ENCODE data around the gene LINGO3.
"Not testable (repeated sequence)": the region's sequence is repeated elsewhere in the genome, so short reads cannot be mapped to it uniquely, and the experiment has no call there.

Gene LINGO3, protein sequence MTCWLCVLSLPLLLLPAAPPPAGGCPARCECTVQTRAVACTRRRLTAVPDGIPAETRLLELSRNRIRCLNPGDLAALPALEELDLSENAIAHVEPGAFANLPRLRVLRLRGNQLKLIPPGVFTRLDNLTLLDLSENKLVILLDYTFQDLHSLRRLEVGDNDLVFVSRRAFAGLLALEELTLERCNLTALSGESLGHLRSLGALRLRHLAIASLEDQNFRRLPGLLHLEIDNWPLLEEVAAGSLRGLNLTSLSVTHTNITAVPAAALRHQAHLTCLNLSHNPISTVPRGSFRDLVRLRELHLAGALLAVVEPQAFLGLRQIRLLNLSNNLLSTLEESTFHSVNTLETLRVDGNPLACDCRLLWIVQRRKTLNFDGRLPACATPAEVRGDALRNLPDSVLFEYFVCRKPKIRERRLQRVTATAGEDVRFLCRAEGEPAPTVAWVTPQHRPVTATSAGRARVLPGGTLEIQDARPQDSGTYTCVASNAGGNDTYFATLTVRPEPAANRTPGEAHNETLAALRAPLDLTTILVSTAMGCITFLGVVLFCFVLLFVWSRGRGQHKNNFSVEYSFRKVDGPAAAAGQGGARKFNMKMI

GRCh38 chr19:2308114-2308556 is at the start of gene LINGO3:
LINGO3 (minus strand) TSS chr19:2308154; CDS start chr19:2291776, 16,378 bp downstream.
- ATAC-seq (ENCODE audit: low read depth) (peak; percentile 60), DNase-seq (ENCODE audit: low spot score in 2 of 2) (no peak)
- Mint-ChIP-seq H3K9me3 (no peaks in the 10 kb centered on the region), H3K27me3 (peaks cover 11% of the 10 kb centered on the region), H3K4me1 (peaks cover 18% of the 10 kb centered on the region), H3K36me3 (peaks cover 1% of the 10 kb centered on the region), H3K4me3 (peak within 1 kb of the TSS; percentile 76), H3K27ac (no peak within 1 kb of the TSS)

DNA sequence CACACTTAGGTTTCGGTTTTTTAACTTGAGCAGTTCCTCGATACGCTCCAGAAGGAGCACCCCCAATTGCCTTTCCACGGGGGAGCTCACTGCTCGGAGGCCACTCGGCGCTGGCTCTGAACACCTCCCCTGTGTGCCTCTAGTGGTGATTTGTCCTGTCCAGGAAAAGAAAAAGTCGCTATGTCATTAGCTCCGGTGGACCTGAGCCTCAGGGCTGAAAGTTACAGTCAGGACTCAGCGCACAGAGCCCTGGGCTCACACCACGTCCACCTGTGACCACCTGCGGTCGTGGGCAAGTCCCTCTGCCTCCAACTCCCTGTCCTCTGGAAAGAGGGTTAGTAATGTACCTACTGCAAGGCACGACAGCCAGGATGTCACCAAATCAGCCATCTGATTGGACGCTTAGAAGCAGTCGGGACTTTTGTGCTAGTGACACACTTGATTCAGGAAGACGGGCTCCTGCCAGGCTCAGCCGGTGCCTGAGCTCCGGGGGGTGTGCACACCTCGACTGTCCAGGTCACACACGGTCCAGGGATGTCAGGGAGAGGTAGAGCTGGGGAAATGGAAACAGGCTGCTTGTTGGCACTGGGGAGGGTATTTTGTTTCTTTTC is 48.2 kb upstream of the LINGO3 start:
- peaks cover 14% of the 10 kb centered on the region for H3K4me1 Mint-ChIP-seq
- H3K27me3 Mint-ChIP-seq = peaks cover 6% of the 10 kb centered on the region
- peaks cover 7% of the 10 kb centered on the region for H3K9me3 Mint-ChIP-seq
- DNase-seq (ENCODE audit: low spot score in 2 of 2) (no peak), ATAC-seq (ENCODE audit: low read depth) (no peak)
- H3K36me3 Mint-ChIP-seq = peaks cover 6% of the 10 kb centered on the region
- no peak overlapping the region for H3K4me3 Mint-ChIP-seq
- H3K27ac Mint-ChIP-seq = no peak overlapping the region

GRCh38 chr19:2355168-2356035 is 47.4 kb upstream of the LINGO3 start:
- H3K36me3 Mint-ChIP-seq = peaks cover 6% of the 10 kb centered on the region
- DNase-seq (ENCODE audit: low spot score in 2 of 2) = no peak
- H3K27ac Mint-ChIP-seq = no peak overlapping the region
- H3K4me3 Mint-ChIP-seq = no peak overlapping the region
- H3K9me3 Mint-ChIP-seq = peaks cover 7% of the 10 kb centered on the region
- peaks cover 2% of the 10 kb centered on the region for H3K27me3 Mint-ChIP-seq
- ATAC-seq (ENCODE audit: low read depth) = no peak
- peaks cover 11% of the 10 kb centered on the region for H3K4me1 Mint-ChIP-seq

GRCh38 chr19:2354670-2355069 is 46.7 kb upstream of the LINGO3 start:
- Mint-ChIP-seq H3K9me3 (peaks cover 7% of the 10 kb centered on the region), H3K4me1 (peaks cover 9% of the 10 kb centered on the region), H3K4me3 (no peak overlapping the region), H3K27me3 (no peaks in the 10 kb centered on the region), H3K27ac (no peak overlapping the region), H3K36me3 (peaks cover 6% of the 10 kb centered on the region)
- ATAC-seq (ENCODE audit: low read depth) (no peak), DNase-seq (ENCODE audit: low spot score in 2 of 2) (no peak)

DNA sequence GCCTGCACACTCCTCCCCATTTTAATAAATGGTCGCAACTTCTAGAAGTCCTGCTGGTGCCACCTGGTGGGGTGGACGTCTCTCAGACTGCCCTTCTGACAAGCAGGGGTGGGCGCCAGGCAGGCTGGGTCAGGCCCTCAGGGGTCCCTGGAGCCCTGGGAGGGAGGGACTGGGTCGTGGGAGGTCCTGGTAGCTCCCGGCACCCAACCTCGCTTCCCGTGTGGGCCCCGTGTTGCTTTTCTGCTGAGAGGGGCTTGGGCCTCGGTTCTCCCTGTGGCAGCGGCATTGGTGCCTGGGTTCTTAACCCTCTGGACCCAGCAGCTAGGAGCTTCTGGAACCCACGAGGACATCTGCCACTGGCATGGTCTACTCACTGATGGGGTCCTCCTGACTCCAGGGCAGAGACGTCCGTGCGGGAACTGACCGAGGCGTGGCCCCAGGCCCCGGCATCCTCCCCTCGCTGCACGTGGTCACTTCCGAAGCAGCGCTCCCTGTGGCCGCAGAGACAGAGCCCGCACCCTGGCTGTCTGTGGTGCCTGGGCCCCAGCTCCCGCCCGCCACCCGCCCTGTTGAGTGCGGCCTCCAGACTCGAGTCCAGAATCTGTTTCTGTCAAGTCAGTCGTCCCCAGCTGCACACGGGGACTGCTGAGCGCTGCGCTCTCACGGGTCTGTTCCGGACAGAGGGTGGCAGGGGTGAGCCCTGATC is 46.1 kb upstream of the LINGO3 start:
- no peak overlapping the region for H3K27ac Mint-ChIP-seq
- ATAC-seq (ENCODE audit: low read depth) (no peak), DNase-seq (ENCODE audit: low spot score in 2 of 2) (no peak)
- H3K4me3 Mint-ChIP-seq = no peak overlapping the region
- H3K9me3 Mint-ChIP-seq = peaks cover 7% of the 10 kb centered on the region
- peaks cover 9% of the 10 kb centered on the region for H3K4me1 Mint-ChIP-seq
- H3K27me3 Mint-ChIP-seq = no peaks in the 10 kb centered on the region
- peaks cover 6% of the 10 kb centered on the region for H3K36me3 Mint-ChIP-seq

GRCh38 chr19:2353159-2353886 is 45.4 kb upstream of the LINGO3 start:
- DNase-seq (ENCODE audit: low spot score in 2 of 2) = no peak
- Mint-ChIP-seq H3K27ac (no peak overlapping the region), H3K27me3 (no peaks in the 10 kb centered on the region), H3K9me3 (peaks cover 7% of the 10 kb centered on the region), H3K36me3 (peaks cover 6% of the 10 kb centered on the region), H3K4me1 (peaks cover 9% of the 10 kb centered on the region), H3K4me3 (no peak overlapping the region)
- no peak for ATAC-seq (ENCODE audit: low read depth)

- Mint-ChIP-seq H3K27ac (no peak overlapping the region), H3K9me3 (peaks cover 3% of the 10 kb centered on the region), H3K4me3 (no peak overlapping the region), H3K36me3 (peaks cover 4% of the 10 kb centered on the region), H3K4me1 (peaks cover 4% of the 10 kb centered on the region), H3K27me3 (no peaks in the 10 kb centered on the region)
- DNase-seq (ENCODE audit: low spot score in 2 of 2) (no peak), ATAC-seq (ENCODE audit: low read depth) (no peak)
Observed at GRCh38 chr19:2352121-2352520, 44.2 kb upstream of the LINGO3 start.

DNA sequence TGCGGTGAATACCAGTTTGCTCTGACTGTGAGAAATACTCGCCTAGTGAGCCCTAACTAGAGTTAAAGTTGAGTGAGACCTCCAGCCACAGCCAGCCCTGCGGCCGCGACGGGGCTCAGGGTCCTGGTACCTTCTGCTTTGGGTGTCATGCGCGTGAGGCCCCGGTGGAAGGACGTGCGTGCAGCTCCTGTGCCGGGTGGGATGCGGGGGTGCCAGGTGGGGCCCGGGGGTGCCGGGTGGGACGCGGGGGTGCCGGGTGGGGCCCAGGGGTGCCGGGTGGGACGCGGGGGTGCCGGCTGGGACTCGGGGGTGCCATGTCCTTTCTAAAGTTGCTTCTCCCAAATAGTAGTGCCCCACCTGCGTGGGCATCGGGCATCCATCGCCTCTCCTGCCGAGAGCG is 43.6 kb upstream of the LINGO3 start:
- DNase-seq (ENCODE audit: low spot score in 2 of 2) = no peak
- H3K4me1 Mint-ChIP-seq = no peaks in the 10 kb centered on the region
- H3K27me3 Mint-ChIP-seq = no peaks in the 10 kb centered on the region
- no peak overlapping the region for H3K4me3 Mint-ChIP-seq
- no peak for ATAC-seq (ENCODE audit: low read depth)
- H3K9me3 Mint-ChIP-seq = no peaks in the 10 kb centered on the region
- no peaks in the 10 kb centered on the region for H3K36me3 Mint-ChIP-seq
- H3K27ac Mint-ChIP-seq = no peak overlapping the region

- Mint-ChIP-seq H3K4me3 (no peak overlapping the region), H3K36me3 (peaks cover 3% of the 10 kb centered on the region), H3K27me3 (no peaks in the 10 kb centered on the region), H3K9me3 (no peaks in the 10 kb centered on the region), H3K4me1 (peaks cover 3% of the 10 kb centered on the region), H3K27ac (no peak overlapping the region)
- no peak for DNase-seq (ENCODE audit: low spot score in 2 of 2)
- ATAC-seq (ENCODE audit: low read depth) = no peak
Observed at GRCh38 chr19:2350656-2351055, 42.7 kb upstream of the LINGO3 start.

GRCh38 chr19:2349818-2350217 is 41.9 kb upstream of the LINGO3 start:
- ATAC-seq (ENCODE audit: low read depth); DNase-seq (ENCODE audit: low spot score in 2 of 2): not testable (repeated sequence)

GRCh38 chr19:2345794-2346663 is 38.1 kb upstream of the LINGO3 start:
- Mint-ChIP-seq H3K9me3 (no peaks in the 10 kb centered on the region), H3K27ac (peak overlapping the region; percentile 26)
- no peak for ATAC-seq (ENCODE audit: low read depth)

More at GRCh38 chr19:2349818-2350217, 41.9 kb upstream of the LINGO3 start:
- H3K4me1 Mint-ChIP-seq, H3K36me3 Mint-ChIP-seq, H3K4me3 Mint-ChIP-seq, H3K27ac Mint-ChIP-seq, H3K9me3 Mint-ChIP-seq, H3K27me3 Mint-ChIP-seq: not testable (repeated sequence)

GRCh38 chr19:2345076-2345475 is 37.1 kb upstream of the LINGO3 start:
- no peak overlapping the region for H3K4me3 Mint-ChIP-seq
- H3K9me3 Mint-ChIP-seq = no peaks in the 10 kb centered on the region
- H3K27me3 Mint-ChIP-seq = no peaks in the 10 kb centered on the region
- no peak for ATAC-seq (ENCODE audit: low read depth)
- no peak for DNase-seq (ENCODE audit: low spot score in 2 of 2)
- H3K36me3 Mint-ChIP-seq = peaks cover 10% of the 10 kb centered on the region
- H3K4me1 Mint-ChIP-seq = peaks cover 5% of the 10 kb centered on the region
- H3K27ac Mint-ChIP-seq = no peak overlapping the region

More at GRCh38 chr19:2345794-2346663, 38.1 kb upstream of the LINGO3 start:
- DNase-seq (ENCODE audit: low spot score in 2 of 2) = no peak
- Mint-ChIP-seq H3K36me3 (peaks cover 10% of the 10 kb centered on the region), H3K4me1 (peaks cover 5% of the 10 kb centered on the region), H3K27me3 (no peaks in the 10 kb centered on the region), H3K4me3 (no peak overlapping the region)
